ENCODE measurements around the gene MECP2.

The MECP2 gene

DNA sequence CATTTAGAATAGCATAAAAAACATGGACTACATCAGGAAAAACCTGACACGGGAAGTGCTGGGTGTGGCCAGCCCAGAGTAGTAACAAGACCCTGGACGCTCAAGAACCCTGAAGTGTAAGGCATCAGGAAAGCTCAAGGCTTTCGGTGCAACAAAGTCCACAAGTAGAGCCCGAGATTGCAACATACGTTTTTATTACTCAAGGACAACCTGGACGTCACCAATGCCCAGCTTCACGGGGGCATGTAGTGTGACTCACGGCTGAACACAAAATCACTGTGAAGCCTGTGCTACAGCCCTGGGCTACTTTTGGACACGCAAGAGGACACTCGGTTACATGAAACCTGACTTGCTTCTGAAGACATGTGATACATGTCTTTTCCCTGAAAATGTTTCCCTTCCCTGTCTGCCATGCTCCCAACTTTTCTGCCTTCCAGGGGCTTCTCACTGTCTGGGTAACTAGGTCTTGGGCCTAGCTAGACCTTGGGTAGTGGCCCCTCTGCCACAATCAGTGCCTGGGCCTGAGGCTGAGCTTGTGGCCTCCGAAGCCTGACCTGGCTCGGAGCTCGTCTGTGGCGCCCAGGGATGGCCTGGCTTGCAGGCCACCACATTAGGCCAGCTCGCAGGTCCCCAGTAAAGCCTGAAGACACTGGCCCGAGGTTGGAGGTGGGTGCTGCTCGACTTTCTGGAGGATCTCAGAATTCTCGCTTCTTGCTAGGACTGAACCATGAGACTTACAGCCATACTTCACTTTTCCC, 87.0 kb downstream of the MECP2 start:
- H3K9me2 ChIP-seq (replicated peaks; ENCODE audit: low read depth, low read length), result no peaks in the 10 kb centered on the region
- no peak overlapping the region for H2AFZ ChIP-seq (ENCODE audit: low read length)
- H3K4me1 ChIP-seq (ENCODE audit: insufficient read depth, low read length, poor library complexity, severe bottlenecking), result no peaks in the 10 kb centered on the region
- TF ChIP-seq, protein P1, sequence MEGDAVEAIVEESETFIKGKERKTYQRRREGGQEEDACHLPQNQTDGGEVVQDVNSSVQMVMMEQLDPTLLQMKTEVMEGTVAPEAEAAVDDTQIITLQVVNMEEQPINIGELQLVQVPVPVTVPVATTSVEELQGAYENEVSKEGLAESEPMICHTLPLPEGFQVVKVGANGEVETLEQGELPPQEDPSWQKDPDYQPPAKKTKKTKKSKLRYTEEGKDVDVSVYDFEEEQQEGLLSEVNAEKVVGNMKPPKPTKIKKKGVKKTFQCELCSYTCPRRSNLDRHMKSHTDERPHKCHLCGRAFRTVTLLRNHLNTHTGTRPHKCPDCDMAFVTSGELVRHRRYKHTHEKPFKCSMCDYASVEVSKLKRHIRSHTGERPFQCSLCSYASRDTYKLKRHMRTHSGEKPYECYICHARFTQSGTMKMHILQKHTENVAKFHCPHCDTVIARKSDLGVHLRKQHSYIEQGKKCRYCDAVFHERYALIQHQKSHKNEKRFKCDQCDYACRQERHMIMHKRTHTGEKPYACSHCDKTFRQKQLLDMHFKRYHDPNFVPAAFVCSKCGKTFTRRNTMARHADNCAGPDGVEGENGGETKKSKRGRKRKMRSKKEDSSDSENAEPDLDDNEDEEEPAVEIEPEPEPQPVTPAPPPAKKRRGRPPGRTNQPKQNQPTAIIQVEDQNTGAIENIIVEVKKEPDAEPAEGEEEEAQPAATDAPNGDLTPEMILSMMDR (conservative IDR thresholded peaks at IDR 0.05; ENCODE audit: low read length), result no peak
- TF ChIP-seq EZH2phosphoT487 (IDR thresholded peaks at IDR 0.05; ENCODE audit: borderline replicate concordance), result no peak
- no peaks in the 10 kb centered on the region for H3K9me3 ChIP-seq (ENCODE audit: insufficient read depth, low read depth, low read length)
- no peaks in the 10 kb centered on the region; the same call in 1 of the 2 replicates for H3K36me3 ChIP-seq (ENCODE audit: insufficient read depth, low read length)
- H3K79me2 ChIP-seq (ENCODE audit: insufficient read depth, low read length), result peaks cover under 1% of the 10 kb centered on the region; the same call in 1 of the 2 replicates
- H3K9ac ChIP-seq (ENCODE audit: low read depth, low read length, poor library complexity, severe bottlenecking), result no peak overlapping the region
- H3K4me3 ChIP-seq (ENCODE audit: low read length, poor library complexity, severe bottlenecking), result no peak overlapping the region
- H4K20me1 ChIP-seq (ENCODE audit: insufficient read depth, low read length, poor library complexity, severe bottlenecking), result peaks cover 3% of the 10 kb centered on the region
- no peak overlapping the region for H3K4me2 ChIP-seq (ENCODE audit: low read depth, low read length, poor library complexity, severe bottlenecking)
- H3F3A ChIP-seq (ENCODE audit: low read depth), result no peaks in the 10 kb centered on the region
- H3K27me3 ChIP-seq (ENCODE audit: insufficient read depth, low read length, poor library complexity, severe bottlenecking), result no peaks in the 10 kb centered on the region

DNA sequence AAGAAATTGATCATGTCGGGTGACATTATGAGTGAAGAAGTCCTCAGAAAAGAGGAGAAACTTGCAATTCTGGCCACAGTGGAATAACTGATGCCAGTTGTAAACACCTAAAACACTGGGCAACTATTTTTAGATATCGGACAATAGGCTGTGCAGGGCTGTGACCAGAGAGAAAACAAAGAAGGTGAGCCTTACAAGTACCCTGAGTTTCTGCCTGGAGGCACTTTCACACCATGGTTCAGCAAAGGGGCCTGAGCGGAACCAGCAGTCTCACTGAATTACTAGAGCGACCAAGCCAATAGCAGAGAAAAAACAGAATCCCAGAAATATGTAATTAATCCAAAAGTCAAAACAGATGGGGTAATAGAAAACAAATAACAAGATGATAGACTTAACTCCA, 89.0 kb downstream of the MECP2 start:
- Histone ChIP-seq H3K9ac (ENCODE audit: low read depth, low read length, poor library complexity, severe bottlenecking) (no peak overlapping the region), H3K79me2 (ENCODE audit: insufficient read depth, low read length) (no peaks in the 10 kb centered on the region), H3K4me2 (ENCODE audit: low read depth, low read length, poor library complexity, severe bottlenecking) (no peak overlapping the region), H3K36me3 (ENCODE audit: insufficient read depth, low read length) (no peaks in the 10 kb centered on the region; the same call in 1 of the 2 replicates), H3K9me3 (ENCODE audit: insufficient read depth, low read depth, low read length) (no peaks in the 10 kb centered on the region), H3K27me3 (ENCODE audit: insufficient read depth, low read length, poor library complexity, severe bottlenecking) (no peaks in the 10 kb centered on the region), H3K4me3 (ENCODE audit: low read length, poor library complexity, severe bottlenecking) (no peak overlapping the region), H4K20me1 (ENCODE audit: insufficient read depth, low read length, poor library complexity, severe bottlenecking) (peaks cover 3% of the 10 kb centered on the region), H2AFZ (ENCODE audit: low read length) (no peak overlapping the region), H3K4me1 (ENCODE audit: insufficient read depth, low read length, poor library complexity, severe bottlenecking) (peaks cover 3% of the 10 kb centered on the region), H3F3A (ENCODE audit: low read depth) (no peaks in the 10 kb centered on the region), H3K9me2 (replicated peaks; ENCODE audit: low read depth, low read length) (no peaks in the 10 kb centered on the region)
- TF ChIP-seq, protein P1 (conservative IDR thresholded peaks at IDR 0.05; ENCODE audit: low read length), result no peak

DNA sequence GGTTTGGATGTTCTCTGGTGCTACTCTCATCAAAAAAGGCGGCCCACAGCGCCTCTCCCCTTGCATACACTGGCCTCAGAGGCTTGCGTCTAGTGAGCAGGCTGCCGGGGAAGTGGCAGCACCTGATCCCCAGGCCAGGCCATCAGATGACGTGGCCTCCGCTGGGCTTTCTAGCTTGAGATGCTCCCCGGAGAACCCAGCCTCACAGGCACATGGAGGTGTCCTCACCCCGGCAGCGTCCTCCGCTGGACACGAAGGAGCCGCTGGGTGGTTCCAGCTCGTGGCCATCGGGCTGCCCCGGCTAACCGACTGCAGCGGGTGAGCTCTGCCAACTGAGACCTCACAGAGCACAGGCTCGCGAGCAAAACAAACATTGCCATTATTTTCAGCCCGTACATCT, 90.6 kb downstream of the MECP2 start:
- Histone ChIP-seq H4K20me1 (ENCODE audit: insufficient read depth, low read length, poor library complexity, severe bottlenecking) (no peaks in the 10 kb centered on the region), H3F3A (ENCODE audit: low read depth) (no peaks in the 10 kb centered on the region), H3K79me2 (ENCODE audit: insufficient read depth, low read length) (no peaks in the 10 kb centered on the region), H3K4me2 (ENCODE audit: low read depth, low read length, poor library complexity, severe bottlenecking) (no peak overlapping the region), H3K27me3 (ENCODE audit: insufficient read depth, low read length, poor library complexity, severe bottlenecking) (no peaks in the 10 kb centered on the region), H3K9me3 (ENCODE audit: insufficient read depth, low read depth, low read length) (no peaks in the 10 kb centered on the region), H3K4me1 (ENCODE audit: insufficient read depth, low read length, poor library complexity, severe bottlenecking) (peaks cover 15% of the 10 kb centered on the region), H3K36me3 (ENCODE audit: insufficient read depth, low read length) (no peaks in the 10 kb centered on the region), H3K4me3 (ENCODE audit: low read length, poor library complexity, severe bottlenecking) (no peak overlapping the region), H3K9me2 (replicated peaks; ENCODE audit: low read depth, low read length) (no peaks in the 10 kb centered on the region), H2AFZ (ENCODE audit: low read length) (no peak overlapping the region), H3K9ac (ENCODE audit: low read depth, low read length, poor library complexity, severe bottlenecking) (no peak overlapping the region)
- no peak for TF ChIP-seq EZH2phosphoT487 (IDR thresholded peaks at IDR 0.05; ENCODE audit: borderline replicate concordance)
- TF ChIP-seq, protein P1 (conservative IDR thresholded peaks at IDR 0.05; ENCODE audit: low read length), result no peak
